MM.1S (cell line): ENCODE data around the gene PATJ.

Experiments
- EZH2phosphoT487 ChIP-seq: fragments of 300-600 bp; sonication (generic); IDR thresholded peaks from 2 replicates; pipeline ENCODE4 v1.6.1; 2018; ENCODE audit warnings: antibody characterized with exemption, low read length
- TF ChIP-seq, protein P1 (sequence below): fragments of 300-600 bp; sonication (generic); IDR thresholded peaks from 2 replicates; pipeline ENCODE4 v1.5.1; 2016; ENCODE audit warnings: antibody characterized with exemption, low read length, mixed read lengths

DNA sequence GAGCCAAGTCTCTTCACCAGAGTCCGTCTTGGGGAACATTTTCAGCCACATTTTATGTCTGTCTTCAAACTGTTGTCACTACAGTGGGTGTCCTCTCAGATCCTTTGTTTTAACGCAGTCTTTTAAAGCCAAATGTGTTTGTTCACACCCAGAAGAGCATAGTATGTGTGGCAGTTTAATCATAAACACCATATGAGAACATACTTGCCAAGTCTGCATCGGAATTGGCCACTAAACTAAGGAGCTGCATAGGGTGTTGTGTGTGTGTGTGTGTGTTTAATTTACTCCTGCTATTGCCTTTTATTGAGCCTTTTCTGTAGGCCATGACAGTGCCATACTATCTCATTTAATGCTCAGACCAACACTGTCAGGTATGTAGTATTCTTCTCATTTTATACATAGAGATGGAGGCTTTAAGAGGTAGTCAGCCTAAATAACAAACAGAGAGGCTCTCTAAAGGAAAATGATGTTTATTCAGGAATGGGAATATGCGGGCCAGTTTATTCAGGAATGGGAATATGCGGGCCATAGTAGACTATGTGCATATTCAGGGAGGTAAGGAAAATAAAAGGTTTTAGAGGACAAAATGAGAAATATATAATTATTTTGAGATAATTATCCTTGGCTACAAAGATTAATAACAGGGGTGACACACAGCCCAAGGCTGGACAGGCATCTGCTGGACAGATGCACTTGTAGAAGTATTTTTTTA, 384.5 kb downstream of the PATJ start:
- TF ChIP-seq, protein P1, sequence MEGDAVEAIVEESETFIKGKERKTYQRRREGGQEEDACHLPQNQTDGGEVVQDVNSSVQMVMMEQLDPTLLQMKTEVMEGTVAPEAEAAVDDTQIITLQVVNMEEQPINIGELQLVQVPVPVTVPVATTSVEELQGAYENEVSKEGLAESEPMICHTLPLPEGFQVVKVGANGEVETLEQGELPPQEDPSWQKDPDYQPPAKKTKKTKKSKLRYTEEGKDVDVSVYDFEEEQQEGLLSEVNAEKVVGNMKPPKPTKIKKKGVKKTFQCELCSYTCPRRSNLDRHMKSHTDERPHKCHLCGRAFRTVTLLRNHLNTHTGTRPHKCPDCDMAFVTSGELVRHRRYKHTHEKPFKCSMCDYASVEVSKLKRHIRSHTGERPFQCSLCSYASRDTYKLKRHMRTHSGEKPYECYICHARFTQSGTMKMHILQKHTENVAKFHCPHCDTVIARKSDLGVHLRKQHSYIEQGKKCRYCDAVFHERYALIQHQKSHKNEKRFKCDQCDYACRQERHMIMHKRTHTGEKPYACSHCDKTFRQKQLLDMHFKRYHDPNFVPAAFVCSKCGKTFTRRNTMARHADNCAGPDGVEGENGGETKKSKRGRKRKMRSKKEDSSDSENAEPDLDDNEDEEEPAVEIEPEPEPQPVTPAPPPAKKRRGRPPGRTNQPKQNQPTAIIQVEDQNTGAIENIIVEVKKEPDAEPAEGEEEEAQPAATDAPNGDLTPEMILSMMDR, result no peak
- no peak for TF ChIP-seq EZH2phosphoT487
